ENCODE measurements around the gene FOXN1.

- no peak for TF ChIP-seq JUND (IDR thresholded peaks at IDR 0.05)
- no peak for TF ChIP-seq CTCF (IDR thresholded peaks at IDR 0.05)
- TF ChIP-seq FOXM1 (IDR thresholded peaks at IDR 0.05; ENCODE audit: low read depth), result no peak
- no peak for TF ChIP-seq GABPA (IDR thresholded peaks at IDR 0.05; ENCODE audit: low read depth)
- no peak for TF ChIP-seq RAD21 (IDR thresholded peaks at IDR 0.05; ENCODE audit: low read length)
- no peak for TF ChIP-seq YY1 (IDR thresholded peaks at IDR 0.05; ENCODE audit: low read depth)
- TF ChIP-seq POLR2AphosphoS5 (IDR thresholded peaks at IDR 0.05; ENCODE audit: low read depth, low read length), result no peak
- TF ChIP-seq, protein P1, sequence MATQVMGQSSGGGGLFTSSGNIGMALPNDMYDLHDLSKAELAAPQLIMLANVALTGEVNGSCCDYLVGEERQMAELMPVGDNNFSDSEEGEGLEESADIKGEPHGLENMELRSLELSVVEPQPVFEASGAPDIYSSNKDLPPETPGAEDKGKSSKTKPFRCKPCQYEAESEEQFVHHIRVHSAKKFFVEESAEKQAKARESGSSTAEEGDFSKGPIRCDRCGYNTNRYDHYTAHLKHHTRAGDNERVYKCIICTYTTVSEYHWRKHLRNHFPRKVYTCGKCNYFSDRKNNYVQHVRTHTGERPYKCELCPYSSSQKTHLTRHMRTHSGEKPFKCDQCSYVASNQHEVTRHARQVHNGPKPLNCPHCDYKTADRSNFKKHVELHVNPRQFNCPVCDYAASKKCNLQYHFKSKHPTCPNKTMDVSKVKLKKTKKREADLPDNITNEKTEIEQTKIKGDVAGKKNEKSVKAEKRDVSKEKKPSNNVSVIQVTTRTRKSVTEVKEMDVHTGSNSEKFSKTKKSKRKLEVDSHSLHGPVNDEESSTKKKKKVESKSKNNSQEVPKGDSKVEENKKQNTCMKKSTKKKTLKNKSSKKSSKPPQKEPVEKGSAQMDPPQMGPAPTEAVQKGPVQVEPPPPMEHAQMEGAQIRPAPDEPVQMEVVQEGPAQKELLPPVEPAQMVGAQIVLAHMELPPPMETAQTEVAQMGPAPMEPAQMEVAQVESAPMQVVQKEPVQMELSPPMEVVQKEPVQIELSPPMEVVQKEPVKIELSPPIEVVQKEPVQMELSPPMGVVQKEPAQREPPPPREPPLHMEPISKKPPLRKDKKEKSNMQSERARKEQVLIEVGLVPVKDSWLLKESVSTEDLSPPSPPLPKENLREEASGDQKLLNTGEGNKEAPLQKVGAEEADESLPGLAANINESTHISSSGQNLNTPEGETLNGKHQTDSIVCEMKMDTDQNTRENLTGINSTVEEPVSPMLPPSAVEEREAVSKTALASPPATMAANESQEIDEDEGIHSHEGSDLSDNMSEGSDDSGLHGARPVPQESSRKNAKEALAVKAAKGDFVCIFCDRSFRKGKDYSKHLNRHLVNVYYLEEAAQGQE (IDR thresholded peaks at IDR 0.05; ENCODE audit: low read depth, low read length), result no peak
- no peak for TF ChIP-seq TEAD4 (IDR thresholded peaks at IDR 0.05; ENCODE audit: borderline replicate concordance, insufficient read depth)
- TF ChIP-seq RFX5 (IDR thresholded peaks at IDR 0.05; ENCODE audit: low read length), result no peak
- no peak for TF ChIP-seq TAF1 (IDR thresholded peaks at IDR 0.05; ENCODE audit: borderline replicate concordance, low read depth, low read length)
- TF ChIP-seq, protein P2, sequence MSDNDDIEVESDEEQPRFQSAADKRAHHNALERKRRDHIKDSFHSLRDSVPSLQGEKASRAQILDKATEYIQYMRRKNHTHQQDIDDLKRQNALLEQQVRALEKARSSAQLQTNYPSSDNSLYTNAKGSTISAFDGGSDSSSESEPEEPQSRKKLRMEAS (IDR thresholded peaks at IDR 0.05; ENCODE audit: low read depth), result no peak
- no peak for TF ChIP-seq FOSL2 (IDR thresholded peaks at IDR 0.05; ENCODE audit: borderline replicate concordance, low read depth)
Observed at GRCh38 chr17:28550858-28551257, 44.7 kb downstream of the FOXN1 start.
